T-helper 2 cell treated with Interferon-gamma antibody and Interleukin-4, amounts not matched to agents 100 ng/mL and 5 ng/mL, for 36 hours (primary cell): ENCODE measurements around the gene COP1. TPM values are rescaled to one million over a fixed set of nuclear protein-coding genes. Genes with fewer than 3 reads are reported as not detected.
"Not testable (repeated sequence)": the region's sequence is repeated elsewhere in the genome, so short reads cannot be mapped to it uniquely, and the experiment has no call there.

Experiments used
- intact Hi-C: fragments of 100-400 bp; cut with micrococcal nuclease; formaldehyde crosslinking; loops from one replicate; pipeline ENCODE4 v1.15.1; 2023
- total RNA-seq: library from RNA; stranded (reverse); gene quantifications from 2 replicates; pipeline ENCODE4 v1.2.3, GENCODE V29; 2022

The COP1 gene
- total RNA-seq = 45.8 and 47.1 TPM in 2 replicates

DNA sequence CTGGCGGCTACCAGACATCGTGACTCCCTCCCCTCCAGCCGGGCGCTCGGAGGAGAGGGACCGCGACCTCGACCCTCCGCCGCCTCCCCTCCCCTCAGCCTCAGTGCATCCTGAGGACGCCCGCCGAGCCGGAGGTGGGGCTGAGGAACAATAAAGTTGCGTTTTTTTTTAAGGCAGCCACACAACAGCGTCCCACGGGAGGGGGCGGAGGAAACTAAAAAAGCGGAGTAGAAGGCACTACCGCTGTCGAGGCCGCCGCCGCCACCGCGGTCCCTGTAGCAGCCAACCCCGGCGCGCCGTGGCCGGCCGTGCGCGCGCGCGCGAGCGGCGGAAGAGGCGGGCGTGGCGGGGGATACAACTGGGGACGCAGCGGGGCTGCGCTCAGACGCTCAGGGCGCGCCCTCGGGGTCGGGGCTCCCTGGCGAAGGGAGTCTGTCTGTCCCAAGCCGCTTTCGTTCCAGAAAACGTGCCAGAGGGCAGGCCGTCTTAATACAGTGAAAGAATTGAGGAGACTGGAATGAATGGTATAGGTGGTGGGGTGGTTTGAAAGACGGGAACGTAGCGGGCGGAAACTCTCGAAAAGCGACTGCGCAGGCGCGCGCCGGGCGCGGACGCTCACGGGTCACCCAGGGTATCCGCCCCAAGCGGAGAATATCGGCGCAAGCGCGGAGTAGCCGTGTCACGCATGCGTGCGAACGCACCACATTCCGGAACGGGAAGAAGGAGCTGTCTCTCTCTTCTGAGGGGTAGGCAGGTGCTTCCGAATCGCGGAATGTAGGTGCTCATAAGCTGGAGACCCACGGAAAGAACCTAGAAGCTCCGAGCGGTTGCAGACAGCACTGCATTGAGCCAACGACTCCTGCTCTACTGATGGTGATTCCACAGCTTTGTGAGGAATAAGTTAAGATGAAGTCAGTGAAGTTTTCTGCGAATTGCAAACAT, at the start of gene COP1:
COP1 (minus strand) TSS at position 326 of the 942 bp plus-strand sequence; CDS start at position 18, 308 bp downstream.
- intact Hi-C loops = loop anchor here (5.0 to 10.0 kb wide), 3 partner anchors 45 to 1182 kb away; partner anchors contain the start of genes KIAA0040 and MRPS14

DNA sequence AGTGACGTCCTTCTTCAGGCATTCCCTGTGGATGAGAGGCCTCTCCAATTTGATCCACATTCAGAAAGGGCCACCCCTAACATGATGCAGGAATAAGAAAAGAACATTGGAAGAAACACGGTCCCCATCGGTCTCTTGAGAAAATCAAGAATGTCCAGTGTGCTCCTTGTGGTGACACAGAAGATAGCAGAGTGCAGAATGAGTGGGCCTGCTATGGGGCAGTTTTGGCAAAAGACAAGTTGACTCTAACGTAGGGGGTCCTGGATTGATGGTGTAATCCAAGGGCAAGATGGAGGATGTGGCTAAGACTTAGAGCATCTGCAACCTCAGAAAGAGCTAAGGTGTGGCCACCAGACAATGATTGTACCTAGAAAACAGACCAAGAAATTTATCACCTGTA, 45.1 kb upstream of the COP1 start:
- intact Hi-C loops = no loop called here

DNA sequence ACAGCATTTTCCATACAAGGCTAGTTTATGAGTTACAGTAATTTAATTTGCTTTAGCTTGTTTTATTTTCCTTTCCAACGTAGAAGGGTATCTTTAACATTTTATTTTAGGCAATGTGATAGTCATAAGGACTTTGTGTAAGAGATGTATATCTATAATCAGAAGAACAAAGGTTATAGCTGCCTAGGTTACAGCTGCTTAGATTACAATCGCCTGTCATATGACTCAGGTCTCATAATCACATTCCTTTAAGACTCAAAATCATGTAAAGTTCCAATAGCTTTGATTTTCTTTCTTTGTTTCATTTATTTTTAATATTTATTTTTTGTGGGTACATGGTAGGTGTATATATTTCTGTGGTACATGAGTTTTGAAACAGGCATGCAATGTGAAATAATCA, 37.8 kb upstream of the COP1 start:
- intact Hi-C loops = no loop called here

DNA sequence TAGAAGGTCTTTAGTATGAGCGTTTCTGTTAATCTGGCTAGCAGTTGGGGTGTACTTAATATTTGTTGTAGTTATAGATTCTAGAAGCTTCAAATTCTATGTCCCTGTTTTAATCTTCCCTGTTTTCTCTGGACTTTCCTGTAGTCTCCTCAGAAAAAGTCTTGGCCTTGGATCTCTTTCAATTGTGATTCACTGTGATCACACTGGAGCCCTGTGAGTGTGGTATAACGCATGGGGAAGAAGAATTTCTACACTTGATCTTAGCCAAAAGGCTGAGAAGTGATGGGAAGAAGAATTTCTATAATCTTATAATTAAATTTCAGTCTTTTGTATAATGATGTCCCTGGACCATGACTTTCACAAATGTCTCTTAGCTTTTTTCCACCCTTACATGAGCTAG, 36.7 kb upstream of the COP1 start:
- intact Hi-C loops = no loop called here

DNA sequence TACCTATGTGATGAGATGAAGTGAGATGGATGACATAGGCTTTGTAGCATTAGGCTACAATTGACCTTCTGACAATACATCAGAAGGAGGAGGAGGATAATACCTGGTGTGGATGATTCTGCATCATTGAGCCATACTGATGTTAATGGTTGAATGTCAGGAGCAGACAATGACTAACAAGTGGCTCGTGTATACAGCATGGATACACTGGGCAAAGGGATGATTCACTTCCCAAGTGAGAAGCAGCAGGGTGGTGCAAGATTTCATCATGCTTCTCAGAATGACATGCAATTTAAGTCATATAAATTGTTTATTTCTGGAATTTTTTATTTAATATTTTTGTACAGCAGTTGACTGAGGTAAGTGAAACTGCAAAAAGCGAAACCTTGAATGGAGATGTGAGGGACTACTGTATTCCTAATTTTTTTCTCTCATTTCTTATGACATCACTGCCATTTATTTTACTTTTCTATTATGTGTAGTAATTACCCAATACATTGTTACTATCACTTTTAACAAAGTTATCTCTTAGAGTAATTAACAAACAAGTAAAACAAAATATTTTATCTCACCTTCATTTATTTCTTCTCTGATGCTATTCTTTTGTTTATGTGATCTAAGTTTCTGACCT, 34.4 kb upstream of the COP1 start:
- intact Hi-C loops = no loop called here

DNA sequence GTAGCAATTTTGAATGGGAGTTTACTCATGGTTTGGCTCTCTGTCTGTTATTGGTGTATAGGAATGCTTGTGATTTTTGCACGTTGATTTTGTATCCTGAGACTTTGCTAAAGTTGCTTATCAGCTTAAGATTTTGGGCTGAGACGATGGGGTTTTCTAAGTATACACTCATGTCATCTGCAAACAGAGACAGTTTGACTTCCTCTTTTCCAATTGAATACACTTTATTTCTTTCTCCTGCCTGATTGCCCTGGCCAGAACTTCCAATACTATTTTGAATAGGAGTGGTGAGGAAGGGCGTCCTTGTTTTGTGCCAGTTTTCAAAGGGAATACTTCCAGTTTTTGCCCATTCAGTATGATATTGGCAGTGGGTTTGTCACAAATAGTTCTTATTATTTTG, 26.6 kb upstream of the COP1 start:
- intact Hi-C loops = not testable (repeated sequence)

DNA sequence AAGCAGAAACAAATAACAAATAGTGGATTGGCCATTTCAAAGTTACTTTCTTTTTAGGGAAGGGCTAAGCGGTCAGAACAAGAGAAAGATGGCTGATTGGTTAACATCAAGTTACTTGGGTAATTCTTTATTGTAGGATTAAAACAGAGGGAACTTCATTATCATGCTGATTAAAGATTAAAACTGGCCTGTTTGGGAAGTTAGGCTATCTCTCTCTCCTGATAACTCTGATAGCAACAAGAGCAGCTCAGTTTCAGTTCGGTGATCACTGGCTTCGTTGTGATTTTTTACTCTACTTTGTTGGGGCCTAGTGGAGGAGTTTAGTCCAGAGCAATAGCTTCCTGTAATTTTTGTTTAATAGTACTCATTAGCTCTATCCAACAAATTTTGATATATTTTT, 20.5 kb upstream of the COP1 start:
- intact Hi-C loops = no loop called here

DNA sequence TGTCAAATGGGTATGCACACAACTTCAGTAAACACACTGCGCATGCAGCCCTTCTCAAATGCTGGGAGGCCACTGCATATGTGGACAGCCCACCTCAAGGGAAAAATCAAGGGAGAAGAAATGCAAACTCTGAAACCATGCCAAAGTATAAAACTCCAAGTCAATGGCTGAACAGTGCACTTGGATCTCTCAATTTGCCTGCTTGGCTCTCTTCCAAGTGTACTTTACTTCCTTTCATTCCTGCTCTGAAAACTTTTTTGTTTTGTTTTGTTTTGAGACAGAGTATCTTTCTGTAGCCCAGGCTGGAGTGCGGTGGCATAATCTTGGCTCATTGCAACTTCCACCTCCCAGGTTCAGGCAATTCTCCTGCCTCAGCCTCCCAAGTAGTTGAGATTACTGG, 18.8 kb upstream of the COP1 start:
- intact Hi-C loops = no loop called here

DNA sequence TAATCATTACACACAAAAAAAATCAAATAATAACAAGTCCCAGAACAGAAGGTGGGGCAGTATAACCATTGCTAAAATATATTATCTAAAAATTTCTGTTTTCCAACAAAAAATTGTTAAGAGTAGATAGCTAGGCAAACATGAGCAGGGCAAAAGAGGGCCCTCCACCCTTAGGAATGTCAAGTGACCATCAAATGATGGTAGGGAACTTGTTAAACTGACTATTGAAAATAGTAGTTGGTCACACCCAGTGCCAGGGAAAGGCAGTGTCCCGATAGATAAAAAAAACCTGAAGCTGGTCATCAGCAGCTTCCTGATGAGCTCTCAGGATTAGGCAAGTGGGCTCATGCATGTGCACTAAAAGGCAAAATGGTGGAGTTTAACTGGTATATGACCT, 18.4 kb upstream of the COP1 start:
- intact Hi-C loops = no loop called here

DNA sequence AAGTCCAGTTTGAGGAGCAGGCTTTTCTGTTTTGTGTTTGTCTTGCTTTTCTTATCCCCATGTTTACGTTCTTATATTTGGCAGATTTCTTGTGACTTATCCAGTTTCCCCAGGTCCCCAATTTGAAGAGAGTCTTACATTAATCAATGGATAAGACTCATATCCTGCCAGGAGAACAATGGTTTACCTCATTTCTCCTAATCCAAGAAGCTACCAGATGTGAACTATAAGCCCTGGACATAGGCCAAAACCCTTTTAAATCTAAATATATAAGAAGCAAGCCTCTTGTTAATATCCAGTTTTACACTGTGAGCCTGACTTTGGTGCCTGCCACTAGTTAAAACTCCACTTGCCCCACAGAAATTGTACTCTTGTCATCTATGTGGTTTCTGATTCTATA, 15.1 kb upstream of the COP1 start:
- intact Hi-C loops = no loop called here

DNA sequence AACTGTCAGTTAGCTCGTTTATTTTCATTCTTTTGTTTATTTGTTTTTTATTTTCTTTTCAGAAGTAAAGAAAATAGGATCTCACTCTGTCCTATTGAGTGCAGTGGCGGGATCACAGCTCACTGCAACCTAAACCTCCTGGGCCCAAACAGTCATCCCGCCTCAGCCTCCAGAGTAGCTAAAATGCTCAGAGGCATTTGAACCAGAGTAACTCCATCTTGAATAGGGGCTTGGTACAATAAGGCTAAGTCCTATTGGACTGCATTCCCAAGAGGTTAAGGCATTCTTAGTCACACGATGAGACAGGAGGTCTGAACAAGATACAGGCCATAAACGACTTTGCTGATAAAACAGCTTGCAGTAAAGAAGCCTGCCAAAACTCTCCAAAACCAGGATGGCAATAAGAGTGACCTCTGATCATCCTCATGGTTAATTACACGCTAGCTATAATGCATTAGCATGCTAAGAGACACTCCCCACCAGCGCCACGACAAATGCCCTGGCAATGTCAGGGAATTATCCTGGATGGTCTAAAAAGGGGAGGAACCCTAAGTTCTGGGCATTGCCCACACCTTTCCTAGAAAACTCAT, 13.1 kb upstream of the COP1 start:
- intact Hi-C loops = no loop called here

DNA sequence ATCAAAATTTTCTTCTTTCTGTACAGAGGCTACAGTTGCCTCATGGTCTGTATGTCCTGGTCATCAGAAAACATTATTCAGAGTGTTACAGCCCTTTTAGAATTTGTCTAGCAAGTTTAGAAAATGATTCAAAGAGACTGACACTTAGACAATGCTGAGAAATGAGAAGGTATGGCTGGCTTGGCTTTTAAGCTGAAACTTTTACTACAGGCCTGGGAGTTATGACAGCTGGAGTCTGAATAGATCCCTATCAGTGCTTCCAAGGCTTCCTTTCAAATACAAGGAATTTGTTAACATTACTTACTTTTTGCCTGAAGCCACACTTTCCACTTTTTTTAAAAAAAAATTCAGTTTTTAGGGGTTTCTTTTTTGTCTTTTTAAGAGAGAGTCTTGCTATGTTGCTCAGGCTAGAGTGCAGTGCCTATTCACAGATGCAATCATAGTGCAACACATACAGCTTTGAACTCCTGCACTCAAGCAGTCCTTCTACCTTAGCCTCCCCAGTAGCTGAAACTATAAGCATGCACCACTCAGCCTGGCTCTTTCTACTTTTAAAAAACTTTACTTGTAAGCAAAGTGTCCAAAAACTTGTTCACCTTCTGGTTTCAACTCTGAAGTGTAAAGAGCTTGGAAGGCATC, 10.5 kb upstream of the COP1 start:
- intact Hi-C loops = no loop called here

DNA sequence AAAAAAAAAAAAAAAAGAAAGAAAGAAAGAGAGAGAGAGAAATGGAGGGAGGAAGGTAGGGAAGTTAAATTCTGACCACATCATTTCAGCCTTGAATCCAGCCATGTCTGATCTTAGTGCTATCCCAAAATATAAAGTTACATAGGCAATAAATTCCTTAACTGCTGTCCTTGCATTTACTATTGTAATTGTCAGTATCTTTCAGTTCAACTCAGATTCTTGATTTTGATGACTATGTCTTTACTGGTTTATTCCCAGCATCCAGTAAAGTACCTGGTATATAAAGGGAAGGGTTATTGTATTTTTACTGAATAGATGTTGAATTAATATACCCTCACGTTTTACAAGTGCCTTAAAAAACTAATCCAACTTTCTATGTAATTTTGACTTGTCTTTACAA, 8.9 kb upstream of the COP1 start:
- intact Hi-C loops = no loop called here

DNA sequence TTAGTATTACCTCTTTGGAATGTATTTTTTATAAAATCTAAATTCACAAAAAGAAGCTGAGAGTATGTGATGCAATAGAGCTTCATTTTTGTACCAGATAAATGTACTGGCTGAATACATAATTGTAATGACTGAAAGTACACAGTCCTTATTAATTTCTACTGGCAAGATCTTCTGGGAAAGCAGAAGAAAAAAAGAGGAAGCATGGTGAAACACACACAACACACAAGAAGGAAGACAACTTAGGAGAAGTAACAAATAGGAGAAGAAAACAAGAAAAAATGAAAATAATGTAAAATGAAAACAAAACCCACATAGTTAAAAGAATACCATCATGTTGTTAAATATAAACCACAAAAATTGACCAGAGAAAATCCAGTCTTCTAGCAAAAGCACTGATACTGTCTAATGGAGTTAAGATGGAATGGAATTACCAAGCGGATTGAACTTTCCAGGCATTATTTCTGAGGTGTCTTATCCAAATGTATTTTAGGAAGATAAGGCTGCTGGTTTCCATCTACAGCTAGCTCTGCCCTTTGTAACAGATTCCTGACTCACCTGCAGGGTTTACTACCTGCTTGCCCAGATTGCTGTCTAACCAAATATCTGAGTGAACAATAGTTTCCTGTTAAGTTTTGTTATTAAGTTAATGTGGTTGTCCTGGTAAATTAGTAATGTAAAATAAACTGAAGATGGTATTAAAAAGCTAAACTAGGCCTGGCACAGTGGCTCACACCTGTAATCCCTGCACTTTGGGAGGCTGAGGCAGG, 4.5 kb upstream of the COP1 start:
- intact Hi-C loops = no loop called here

DNA sequence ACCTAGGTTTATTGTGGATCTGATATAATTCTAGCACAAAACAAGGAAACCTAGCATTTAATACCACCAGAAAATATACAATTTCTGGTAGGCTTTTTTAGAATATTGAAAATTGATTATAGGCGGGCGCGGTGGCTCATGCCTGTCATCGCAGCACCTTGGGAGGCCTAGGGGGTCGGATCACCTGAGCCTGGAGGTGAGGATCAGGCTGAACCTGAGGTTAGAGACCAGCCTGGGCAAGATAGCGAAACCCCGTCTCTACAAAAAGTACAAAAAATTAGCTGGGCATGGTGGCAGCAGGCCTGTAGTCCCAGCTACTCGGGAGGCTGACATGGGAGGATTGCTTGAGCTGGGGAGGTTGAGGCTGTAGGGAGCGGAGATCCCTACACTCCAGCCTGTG, 948 bp upstream of the COP1 start:
- intact Hi-C loops = loop anchor here (5.0 to 10.0 kb wide), 3 partner anchors 46 to 1183 kb away; partner anchors contain the start of genes KIAA0040 and MRPS14

DNA sequence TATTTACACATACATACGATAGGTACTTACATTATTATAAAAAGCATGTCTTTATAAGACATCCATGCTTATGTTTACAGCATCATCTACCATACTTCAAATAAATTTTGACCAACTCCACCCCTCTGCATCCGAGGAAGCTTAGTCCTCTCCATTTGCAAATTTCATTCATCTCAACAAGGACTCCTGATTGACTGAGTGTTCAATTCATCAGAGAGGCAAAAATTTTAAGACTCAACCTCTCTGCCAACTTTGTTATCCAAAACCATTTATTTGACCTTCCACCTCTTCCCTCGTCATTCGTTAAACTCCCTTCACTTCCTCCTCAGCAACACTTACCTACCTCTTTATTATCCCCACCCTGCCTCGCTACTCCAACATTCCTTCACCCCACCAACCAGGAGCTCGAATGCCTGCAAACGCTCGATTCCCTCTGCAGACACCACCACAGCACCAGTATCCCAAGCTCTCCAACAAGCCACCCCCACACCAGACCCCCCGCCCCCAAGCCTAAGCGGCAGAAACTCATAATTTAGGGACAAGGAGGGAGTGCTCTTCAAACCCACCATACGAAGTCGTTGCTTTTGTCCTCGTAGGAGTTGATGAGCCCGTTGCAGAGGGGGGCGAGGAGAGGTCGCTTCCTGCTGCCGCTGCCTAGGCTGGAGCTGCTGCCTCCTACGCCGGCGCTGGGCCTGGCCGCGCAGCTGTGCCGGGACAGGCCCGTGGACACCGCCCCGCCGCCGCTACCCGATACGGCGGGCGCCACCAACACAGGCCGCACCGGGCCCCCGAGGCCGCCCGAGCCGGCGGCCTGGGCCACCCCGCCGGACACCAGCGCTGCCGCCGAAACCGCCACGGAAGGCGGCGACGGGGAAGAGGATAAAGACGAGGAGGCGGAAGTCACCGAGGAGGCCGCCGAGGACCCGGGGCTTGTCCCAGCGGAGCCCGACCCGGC, 803 bp downstream of the COP1 start:
- intact Hi-C loops = loop anchor here (5.0 to 10.0 kb wide), 3 partner anchors 44 to 1181 kb away; partner anchors contain the start of genes KIAA0040 and MRPS14

DNA sequence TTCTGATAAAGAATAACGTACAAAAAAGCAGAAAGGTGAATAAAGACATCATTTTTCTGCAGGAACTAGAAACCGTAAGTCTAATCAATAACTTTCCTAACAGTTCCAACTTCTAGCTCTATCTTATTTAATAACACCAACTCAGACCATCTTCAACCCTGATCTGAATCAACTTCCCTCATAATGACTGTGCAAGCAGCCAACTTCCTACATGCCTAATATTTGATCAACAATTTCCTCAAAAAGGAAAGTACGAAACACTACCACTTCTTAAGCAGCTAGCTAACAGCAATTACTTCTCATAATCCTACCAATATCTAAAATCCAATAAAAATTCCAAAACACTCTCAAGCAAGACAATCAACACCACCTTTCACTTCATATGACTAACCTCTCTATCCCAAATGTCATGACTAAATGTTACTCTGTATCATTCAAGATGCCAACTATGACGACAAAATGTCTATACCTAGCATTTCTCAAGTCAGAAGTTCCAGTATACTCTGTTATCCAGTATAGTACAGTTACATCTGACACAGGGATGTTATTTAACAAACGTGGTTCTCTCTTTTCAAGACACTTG, 1.7 kb downstream of the COP1 start:
- intact Hi-C loops = loop anchor here (5.0 to 10.0 kb wide), 3 partner anchors 43 to 1181 kb away; partner anchors contain the start of genes KIAA0040 and MRPS14

DNA sequence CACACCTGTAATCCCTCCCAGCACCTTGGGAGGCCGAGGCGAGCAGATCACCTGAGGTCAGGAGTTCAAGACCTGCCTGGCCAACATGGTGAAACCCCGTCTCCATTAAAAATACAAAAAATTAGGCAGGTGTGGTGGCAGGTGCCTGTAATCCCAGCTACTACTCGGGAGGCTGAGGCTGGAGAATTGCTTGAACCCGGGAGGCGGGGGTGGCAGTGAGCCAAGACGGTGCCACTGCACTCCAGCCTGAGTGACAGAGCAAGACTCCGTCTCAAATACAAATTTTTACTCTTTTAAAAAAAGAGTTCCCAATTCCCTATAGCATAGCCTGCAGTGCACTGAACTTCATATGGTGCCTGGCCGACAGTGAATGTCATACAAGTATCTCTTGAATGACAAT, 2.4 kb downstream of the COP1 start:
- intact Hi-C loops = loop anchor here (5.0 to 10.0 kb wide), 3 partner anchors 42 to 1180 kb away; partner anchors contain the start of genes KIAA0040 and MRPS14

DNA sequence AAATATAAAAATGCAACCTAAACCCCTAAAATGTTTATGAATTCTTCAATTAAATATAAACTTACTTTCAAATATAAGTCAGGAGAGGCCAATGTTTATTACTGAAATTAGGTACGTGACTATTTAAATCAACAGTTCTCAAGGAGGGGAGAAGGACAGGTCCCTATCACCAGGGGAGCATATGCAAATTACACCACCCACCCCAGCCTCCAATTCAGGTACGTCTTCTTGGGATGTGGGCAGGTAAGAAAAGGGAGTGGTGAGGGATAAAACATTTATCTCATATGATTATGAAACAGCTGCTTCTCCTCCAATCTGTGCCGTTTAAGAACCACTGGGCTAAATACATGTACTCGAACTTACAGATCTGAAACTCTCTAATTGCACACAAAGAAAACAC, 3.4 kb downstream of the COP1 start:
- intact Hi-C loops = loop anchor here (10.0 kb wide), 2 partner anchors 1009 to 1179 kb away; partner anchors contain the start of genes KIAA0040 and MRPS14
